Gastrocnemius medialis (tissue), 4 donors: ENCODE measurements around the gene SUN1.

Experiments
- CTCF ChIP-seq, 5 experiments: fragments of 450-650 bp in 3 of 5; fragments of 200-600 bp in 2 of 5; sonication (generic) in 2 of 5; IDR thresholded peaks in 4 of 5; conservative IDR thresholded peaks in 1 of 5; 1 replicate in 4 of 5; 2 replicates in 1 of 5; pipeline ENCODE4 v1.5.1; 2016 to 2019; ENCODE audit warnings: antibody characterized with exemption in 5 of 5, mild to moderate bottlenecking in 3 of 5, moderate library complexity in 3 of 5
- POLR2A ChIP-seq, 2 donors: fragments of 450-650 bp; IDR thresholded peaks; one replicate each; pipeline ENCODE4 v1.6.1; 2017; ENCODE audit warnings: antibody characterized with exemption in 2 of 2, mild to moderate bottlenecking in 2 of 2, moderate library complexity in 2 of 2

- TF ChIP-seq POLR2A (IDR thresholded peaks at IDR 0.05) = no peak
- TF ChIP-seq CTCF (IDR thresholded peaks at IDR 0.05 in 4 of 5, conservative IDR thresholded peaks at IDR 0.05 in 1 of 5) = no peak
Measured at GRCh38 chr7:849145-849544, 16.9 kb downstream of the SUN1 start.
